ENCODE measurements around the gene ARHGEF17.
A peak's percentile ranks its signal among the peaks of the same experiment; 100 is the strongest.

The ARHGEF17 gene

DNA sequence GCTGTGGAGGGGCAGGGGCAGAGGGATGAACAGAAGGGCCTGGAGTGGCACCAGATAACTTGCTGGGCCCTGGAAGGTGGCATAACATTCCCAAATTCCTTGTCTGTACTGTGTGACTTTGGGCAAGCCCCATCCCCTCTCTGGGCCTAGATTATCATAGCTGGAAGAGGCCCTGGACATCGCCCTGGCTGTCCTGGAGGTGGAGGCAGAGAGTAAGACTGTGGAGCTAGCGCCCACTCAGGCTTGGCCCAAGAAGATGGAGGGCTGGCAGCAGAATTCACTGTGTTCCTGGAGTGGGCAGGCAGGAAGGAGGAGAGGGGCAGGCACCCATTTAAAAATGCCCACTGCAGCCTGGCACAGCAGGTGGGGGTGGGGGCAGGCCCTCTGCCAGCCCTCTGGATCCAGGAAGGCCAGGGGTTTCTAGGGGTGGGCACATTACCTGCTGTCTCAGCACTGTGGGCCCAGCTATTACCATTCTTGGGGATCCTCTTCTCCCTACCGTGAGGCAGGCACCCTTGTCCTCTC is 22.6 kb downstream of the ARHGEF17 start:
- no peak for DNase-seq (ENCODE audit: low read depth in 2 of 2)

DNA sequence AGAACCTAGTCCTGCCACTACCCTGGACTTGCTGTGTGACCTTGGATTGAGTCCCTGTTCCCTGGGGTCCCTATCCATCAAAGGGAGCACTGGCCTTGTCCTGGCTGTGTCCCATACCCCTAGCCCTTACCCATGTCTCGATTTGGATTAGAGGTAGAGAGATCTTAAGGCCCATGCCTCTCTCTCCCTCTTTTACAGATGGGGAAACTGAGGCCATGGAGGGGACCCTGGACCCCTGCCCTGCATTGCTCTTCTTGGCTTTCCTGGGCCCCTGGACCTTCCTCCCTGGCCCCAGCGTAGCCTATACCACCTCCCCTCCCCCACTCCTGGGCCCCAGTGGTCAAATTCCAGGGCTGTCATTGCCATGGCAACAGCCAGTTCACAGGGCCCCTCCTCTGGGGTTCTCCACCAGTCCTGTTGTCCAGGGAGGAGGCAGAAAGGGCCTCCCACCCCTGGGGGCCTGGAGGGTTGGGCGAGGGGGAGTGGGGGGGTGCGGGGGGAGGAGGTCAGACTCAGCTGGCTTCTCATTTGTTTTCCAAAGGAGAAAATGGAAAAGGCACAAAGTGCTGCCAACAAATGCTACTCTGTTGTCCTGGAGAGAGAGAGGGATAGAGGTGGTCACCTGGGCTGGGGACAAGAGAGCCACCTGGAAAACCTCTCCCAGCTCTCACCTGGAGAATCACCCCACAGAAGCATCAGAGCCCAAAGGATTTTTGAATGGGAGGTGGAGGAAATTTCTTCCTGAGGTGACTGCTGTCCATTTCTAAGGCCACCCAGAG is 23.3 kb downstream of the ARHGEF17 start:
- no peak for DNase-seq (ENCODE audit: low read depth in 2 of 2)

DNA sequence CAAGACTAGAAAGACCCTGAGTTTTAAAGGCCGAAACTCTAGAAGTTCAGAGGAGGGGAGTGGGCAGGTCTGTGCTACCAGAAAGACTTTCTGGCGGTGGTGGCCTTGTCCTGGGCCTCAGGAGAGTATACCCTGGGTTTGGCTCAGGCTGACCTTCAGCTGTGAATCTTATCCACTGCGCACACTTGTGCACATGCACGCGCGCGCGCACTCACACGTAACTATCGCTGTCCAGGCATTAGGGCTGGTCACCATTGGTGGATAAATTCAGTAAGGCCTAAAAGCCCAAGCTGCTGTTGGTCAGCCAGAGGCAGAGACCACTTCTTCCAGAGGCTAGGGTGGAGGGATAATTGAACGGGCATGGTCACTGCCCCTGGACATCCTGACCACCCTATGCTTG is 25.1 kb downstream of the ARHGEF17 start:
- DNase-seq (ENCODE audit: low read depth in 2 of 2): no peak

DNA sequence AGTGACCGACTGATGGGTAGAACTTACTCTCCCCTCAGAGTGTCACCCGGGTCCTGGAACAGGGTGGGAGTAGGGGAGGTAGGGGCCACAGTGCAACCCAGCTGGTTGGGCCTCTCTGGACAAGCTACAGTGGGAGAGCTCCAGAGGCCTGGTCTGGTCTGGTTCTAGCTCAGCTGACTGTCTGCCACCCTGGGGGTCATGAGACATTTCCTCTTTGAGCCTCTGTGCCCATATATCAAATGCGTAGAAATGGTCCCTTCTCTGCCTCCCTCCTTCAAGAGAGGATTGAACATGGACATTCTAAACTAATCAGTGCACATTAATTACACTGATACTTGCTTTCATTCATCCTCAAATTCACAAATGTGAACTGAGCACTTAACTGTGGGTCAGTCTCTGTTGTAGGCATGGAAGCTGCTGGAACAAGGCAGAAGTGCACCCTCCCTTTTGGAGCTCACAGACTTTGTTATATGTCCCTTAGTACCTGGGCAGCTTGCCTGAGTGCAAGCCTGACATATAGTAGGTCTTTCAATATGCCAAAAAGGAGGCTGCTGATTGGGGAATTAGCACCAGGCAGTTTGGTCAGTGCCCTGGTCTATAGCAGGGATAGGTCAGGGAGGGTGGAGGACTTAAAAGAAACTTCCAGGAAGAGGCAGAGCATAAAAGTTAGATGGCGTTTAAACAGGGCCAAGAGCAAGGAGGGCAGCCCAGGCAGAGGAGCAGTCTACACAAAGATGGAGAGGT is 25.7 kb downstream of the ARHGEF17 start:
- no peak for DNase-seq (ENCODE audit: low read depth in 2 of 2)

DNA sequence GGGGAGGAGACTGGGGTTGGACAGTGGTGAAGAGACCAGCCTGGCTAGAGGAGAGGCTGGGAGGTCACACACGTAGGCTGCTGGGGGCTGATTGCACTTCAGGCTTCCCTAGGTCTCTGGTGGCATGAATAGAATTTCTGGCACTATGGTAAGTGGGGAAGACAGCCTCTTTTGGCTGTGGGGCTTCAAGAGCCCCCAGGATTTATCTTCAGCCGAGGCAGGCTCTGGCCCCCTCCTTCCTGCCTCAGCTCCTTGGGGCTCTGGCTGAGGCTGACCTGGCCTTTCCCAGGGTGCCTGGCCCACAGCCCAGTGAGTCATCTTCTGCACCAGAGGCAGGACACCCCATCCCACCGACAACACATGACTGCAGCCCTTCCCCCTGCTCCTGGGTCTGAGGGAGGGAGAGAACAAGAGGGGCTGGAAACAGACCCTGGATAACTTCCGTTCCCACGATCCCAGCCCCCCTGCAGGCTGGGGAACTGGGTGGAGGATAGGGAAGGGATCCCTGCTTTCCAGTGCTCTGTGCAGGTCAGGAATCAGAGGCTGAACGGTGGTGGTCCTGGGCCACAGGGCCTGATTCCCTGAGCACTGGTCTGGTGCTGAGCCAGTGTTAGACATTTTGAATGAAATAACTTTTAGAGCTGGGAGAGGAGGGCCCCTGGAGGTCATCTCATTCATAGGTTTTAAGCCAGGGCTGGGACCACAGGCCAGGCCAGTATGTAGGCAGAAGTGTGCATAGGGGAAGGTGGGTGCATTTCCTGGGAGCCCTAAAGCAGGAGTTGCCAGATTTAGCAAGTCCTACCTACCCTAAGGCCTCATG is 26.5 kb downstream of the ARHGEF17 start:
- DNase-seq (ENCODE audit: low read depth in 2 of 2): no peak

DNA sequence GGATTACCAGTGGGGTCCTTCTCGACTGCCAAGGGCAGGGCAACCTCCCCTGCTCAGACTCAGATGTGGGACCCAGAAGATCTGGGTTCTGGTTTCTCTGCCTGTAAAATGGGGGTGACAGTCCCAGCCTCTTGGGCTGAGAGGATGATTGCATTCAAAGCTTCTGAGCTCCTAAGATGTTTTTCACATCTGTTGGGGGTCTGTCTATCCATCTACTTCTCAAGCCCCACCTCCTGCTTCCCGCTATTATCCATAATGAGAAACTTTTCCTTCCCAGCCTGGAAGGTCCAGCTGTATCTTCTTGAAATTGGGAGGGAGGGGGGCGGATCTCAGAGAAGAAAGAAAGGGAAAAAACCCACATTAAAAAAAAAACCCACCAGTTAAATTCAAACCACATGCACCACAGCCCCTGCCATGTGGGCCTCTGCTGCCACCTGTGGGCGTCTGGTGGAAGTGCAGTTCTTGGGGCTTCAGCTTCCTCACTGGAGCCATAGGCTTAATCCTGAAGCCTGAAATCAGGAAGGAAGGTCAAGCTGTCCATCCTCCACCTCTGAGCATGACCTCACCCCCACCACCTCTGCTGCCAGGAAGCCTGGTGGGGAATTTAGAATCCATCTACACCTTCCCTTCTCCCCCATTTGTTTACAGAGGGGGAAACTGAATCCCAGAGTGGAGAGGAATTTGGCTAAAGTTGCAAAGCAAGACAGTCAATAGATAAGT is 27.3 kb downstream of the ARHGEF17 start:
- peak; percentile 61 to 72 for DNase-seq (ENCODE audit: low read depth in 2 of 2)

DNA sequence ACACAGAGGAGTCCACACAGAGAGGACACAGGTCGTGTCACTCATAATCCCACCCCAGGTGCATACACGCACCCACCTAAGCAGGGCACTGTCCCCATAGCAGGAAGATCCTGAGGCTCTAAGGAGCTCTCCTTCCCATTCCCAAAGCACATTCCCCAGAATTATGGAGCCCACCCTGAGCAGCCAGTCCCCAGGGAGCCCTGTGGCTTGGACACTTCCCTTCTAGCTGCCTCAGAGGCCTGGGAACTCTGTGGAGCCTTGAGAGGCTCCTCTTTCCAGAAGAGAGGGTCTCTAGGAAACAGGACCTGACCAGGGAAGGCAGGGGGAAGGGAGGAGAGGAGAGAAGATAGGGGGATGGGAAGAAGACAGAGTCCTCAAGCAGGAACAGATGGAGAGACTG is 29.8 kb downstream of the ARHGEF17 start:
- DNase-seq (ENCODE audit: low read depth in 2 of 2): no peak

DNA sequence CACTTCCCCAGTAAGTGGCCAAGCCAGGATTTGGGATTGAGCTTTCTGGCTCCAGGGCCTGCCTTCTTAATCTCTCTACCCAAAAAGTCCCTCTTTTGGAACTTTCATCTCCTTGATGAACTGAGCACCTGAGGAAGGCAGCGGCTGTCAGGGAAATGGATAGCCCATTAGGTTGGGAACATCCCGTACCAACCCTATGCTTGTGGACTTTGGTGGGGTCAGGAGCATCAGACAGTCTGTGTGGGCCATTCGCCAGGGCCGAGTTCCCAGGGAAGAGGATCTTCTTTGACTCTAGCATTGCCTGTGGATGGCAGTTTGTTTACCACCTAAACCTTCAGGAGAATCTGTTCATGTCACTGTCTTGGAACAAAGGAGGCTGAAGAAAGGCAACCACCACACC is 30.2 kb downstream of the ARHGEF17 start:
- no peak for DNase-seq (ENCODE audit: low read depth in 2 of 2)

DNA sequence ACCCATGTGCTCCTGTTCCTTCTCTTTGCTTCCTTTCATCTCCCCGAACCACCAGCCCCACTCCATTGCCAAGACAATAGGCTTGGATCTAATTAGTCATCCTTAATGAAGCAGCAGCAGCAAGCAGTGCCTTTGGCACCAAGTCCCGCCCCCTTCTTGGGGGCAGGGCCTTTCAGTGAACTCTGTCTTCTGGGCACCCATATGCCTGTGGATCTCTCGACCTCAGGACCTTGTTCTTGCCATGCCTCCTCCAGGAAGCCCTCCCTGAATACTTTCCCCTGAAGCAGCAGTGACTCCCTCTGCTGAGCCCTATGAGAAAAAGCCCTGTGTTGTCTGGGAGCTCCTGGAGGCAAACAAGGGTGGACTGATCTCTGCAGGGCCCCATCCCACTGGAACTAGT is 32.1 kb downstream of the ARHGEF17 start:
- DNase-seq (ENCODE audit: low read depth in 2 of 2): no peak

DNA sequence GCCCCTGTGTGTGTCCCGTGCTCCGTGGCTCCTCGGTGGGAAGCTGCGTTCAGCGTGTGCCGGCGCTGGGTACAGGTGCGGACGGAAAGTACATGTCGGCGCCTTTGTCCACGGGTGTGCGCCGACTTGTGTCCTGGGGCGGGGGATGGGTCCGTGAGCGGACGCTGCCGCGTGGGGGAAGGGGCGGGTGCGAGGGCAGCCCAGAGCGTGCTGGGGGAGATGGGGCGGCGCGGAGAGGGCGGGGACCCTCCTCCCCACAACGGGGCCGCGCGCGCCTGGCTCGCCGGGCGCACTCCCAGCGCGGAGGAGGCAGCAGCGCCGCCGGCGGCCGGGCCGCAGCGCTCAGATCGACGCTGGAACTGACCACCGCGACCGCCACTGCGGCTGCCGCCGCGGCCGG is 34.6 kb downstream of the ARHGEF17 start:
- no peak for DNase-seq (ENCODE audit: low read depth in 2 of 2)

DNA sequence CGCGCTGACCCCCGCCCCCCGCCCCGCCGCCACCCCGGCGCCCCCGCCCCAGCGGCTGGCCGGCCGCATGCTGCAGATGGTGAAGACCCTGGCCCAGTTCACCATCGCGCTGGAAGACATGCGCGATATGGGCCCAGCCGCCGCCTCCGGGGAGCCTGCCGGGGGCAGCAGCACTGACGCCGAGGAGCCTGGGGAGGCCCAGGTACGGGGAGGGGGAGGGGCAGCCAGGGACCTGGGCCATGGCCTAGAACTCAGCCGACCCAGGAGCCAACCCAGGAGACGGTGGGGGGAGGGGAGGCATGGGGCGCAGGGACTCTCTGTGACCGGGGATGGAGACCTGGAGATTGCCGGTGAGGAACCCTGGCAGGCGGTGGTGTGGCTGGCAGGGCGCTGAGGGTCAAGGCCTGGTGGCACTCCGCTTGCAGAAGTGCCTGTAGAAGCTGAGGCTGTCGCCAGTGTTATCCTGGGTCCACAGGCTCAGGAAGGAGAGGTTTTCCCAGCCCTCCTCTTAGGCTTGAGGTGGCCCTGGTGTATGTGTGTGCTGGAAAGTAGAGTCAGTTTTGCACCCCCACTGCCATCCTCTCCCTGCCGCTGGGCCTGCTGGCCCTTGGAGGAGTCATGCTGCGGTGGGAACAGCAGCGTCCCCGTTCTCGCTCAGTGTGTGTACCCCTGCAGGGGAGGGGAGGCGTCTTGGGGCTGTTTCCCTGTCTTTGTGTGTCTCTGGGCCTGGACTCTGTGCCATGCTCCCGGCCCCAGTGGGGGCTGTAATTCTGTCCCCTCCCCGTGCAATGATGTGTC is 35.2 kb downstream of the ARHGEF17 start:
- DNase-seq (ENCODE audit: low read depth in 2 of 2): no peak

DNA sequence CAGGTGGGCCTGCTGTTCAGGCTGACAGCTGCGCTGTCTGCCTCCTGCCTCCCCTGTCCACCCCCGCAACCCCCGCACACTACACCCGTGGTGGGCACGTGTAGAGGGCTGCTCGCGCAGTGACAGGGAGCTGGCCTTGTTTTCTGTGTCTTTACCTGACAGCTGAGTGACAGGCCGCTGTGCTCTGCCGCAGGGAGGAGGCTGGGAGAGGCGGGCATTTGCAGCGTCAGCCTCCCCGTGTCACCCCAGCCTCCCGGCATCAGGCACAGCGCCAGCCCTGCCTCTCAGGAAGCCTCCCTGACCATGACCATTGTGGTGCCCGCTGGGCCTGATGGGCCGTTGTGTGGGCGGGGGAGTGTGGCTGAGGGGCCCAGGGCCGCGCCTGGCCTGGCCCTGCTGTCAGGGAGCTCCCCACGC is 36.1 kb downstream of the ARHGEF17 start:
- no peak for DNase-seq (ENCODE audit: low read depth in 2 of 2)

DNA sequence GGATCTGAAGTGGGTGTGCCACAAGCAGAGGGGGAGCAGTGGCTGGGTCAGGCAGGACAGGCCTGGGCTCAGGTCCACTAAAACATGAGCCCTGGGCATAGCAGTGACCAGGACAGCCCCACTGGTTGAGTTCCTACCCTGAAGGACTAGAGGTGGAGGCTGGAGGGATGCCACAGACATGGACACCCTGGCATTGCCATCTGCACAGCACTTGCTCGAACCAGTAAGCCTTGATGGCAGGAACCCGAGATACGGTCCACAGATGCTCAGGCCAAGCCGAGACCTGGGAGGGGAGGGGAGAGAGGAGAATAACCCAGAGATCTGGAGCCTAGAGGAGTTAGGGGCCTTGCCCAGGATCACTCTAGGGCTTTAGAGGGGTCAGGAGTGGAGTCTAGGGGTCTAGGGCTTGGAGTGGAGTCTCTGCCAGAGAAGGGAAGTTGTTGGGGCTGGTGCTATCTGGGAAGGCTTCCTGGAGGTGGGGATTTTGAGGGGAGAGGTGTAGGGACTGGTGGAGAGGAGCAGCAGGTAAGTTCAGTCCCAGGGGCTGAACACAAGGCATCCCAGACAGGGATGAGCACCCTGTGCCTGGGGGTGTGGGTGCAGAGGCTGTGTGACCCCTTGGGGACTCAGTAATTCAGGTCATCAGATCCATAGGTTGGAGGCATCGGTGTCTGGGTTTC is 37.5 kb downstream of the ARHGEF17 start:
- no peak for DNase-seq (ENCODE audit: low read depth in 2 of 2)

DNA sequence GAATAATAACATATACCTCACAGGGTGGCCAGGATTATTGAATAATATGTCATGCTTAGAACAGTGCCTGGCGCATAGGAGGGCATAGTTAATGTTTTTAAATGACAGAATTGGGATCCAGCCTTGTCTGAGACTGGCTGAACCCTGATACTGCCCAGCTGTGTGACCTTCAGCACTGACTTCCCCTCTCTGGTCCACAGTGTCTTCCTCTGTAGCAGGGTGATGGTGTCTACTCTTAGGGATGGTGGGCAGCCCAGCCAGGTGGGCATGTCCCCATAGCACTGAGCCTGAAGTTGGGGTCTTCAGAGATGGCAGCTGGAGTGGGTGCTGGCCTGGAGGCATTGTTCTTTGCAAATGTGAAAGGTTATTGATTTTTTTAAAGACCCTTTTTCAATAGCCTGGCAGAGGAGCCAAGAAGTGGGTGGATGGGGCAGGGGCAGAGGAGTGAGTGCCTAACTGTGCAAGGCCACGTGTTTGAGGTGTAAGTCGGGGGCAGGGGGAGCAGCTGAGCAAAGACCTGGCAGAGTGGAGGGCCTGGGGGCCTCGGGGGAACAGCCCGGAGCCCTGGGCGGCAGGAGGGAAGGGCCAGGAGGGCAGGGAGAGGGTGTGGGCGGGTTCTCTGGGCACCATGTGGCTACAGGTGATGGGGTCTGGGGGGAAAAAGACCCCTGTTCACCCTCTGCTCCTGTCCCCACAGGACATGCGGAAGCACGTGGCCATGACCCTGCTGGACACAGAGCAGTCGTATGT is 38.3 kb downstream of the ARHGEF17 start:
- DNase-seq (ENCODE audit: low read depth in 2 of 2): no peak

DNA sequence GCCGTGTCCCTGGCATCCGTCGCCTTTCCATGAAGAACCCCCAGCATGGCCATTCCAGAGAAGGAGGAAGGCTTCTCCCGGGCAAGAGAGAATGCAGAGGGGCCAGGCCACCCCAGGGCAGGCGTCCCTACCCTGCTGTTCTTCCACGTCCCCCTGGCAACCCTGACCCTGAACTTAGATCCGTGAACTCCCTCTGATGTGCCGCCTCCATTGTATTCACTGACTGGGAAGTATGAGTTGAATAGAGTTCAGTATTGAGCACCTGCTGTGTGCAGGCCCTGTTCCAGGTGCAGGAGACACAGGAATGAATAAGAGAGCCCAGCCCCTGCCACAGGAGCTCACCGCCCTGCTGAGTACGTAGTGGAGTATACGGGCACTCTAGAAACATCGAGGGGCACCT is 39.0 kb downstream of the ARHGEF17 start:
- DNase-seq (ENCODE audit: low read depth in 2 of 2): no peak

DNA sequence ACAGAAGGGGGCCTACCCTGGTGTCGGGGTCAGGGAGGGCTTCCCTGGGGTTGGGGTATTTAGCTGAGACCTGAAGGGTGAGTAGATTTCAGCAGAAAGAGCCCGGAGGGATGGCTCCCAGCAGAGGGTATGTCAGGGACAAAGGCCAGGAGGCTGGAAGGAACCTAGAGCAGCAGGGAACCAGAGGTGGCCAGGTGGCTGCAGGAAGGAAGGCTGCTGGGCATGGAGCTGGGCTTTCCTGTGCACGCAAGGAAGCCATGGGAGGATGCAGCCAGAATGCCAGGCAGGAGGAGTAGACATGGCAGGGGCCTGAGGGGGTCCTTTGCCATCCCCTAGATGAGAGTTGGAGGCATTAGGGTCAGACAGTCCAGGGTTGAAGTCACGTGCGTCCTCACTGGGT is 40.8 kb downstream of the ARHGEF17 start:
- no peak for DNase-seq (ENCODE audit: low read depth in 2 of 2)

DNA sequence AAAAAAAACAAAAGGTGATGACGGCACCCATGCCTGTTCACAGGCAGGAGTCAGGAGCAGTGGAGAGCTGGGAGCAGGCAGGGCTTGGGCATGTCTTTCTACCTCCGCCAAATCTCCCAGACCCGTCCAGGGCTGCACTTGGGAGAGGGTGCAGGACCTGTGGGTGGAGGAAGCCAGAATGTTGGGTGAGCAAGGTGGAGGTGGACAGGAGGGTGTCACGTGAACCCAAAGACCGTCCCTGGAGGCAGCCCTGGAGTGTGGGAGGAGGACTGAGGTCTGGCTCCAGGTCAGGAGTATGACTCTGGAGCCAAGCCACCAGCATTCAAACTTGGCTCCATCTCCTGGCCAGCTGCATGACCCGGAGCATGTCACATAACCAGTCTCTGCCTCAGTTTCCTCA is 41.6 kb downstream of the ARHGEF17 start:
- DNase-seq (ENCODE audit: low read depth in 2 of 2): no peak

DNA sequence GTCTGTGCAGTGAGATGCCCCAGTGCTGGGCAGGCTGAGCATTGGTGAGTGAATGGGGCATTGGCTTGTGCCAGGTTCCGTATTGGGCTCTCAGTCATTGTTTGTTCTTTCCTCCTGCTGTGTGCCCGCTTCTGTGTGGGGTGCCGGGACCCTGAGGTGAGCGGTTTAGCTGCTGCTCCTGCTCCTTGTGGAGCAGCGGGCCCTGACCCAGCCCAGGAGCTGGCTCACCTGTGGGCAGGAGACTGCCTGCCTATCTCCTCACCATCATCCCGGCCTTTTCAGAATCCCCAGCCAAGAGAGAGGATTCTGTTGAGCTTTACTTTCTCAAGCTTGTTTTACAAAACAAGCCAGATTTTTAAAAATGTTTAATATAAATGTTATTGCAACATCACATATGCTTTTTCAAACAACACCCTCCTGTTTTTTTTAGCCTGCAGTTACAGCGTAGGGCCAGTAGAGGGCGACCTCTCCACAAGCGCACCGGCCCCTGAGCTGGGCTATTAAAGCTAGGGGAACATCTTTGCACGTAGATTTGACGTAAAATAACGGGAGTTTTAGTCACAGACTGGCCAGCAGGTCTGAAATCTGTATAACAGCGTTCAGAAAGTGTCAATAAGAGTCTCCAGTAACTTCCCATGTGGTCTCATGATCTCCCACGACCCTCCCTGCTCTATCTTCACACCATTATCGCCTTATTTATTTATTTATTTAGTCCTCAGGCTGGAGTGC is 43.0 kb downstream of the ARHGEF17 start:
- peak; percentile 43 to 47 for DNase-seq (ENCODE audit: low read depth in 2 of 2)

DNA sequence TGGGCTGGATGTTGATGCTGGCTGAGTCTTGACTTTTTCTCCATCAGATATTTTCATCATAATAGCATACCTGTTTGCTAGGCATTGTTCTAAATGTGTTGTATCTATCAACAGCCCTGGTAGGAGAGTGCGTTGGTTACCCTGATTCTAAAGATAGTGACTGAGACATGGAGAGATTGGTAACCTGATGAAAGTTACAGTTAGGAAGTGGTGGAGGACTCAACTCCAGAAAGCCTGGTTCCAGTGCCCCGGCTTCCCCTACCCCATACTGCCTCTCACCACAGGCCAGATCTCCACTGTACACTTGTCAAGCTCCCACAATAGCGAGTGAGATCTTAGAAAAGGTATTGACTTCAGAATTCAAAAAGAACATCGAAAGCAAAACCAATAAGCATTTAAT is 45.3 kb downstream of the ARHGEF17 start:
- DNase-seq (ENCODE audit: low read depth in 2 of 2): no peak
